Activated T-helper 1 cell treated with anti-CD3 and anti-CD28 coated beads, Interleukin-2, amount 50 U/mL, for 16 hours (primary cell): ENCODE measurements around the gene BAIAP2.

ENCODE experiments used
- DNase-seq, 2 donors: peaks; one replicate each; pipeline ENCODE4 v3.0.0-alpha.2; 2020; ENCODE audit warnings: low read depth in 1 of 2, low spot score in 1 of 2

Gene BAIAP2

DNA sequence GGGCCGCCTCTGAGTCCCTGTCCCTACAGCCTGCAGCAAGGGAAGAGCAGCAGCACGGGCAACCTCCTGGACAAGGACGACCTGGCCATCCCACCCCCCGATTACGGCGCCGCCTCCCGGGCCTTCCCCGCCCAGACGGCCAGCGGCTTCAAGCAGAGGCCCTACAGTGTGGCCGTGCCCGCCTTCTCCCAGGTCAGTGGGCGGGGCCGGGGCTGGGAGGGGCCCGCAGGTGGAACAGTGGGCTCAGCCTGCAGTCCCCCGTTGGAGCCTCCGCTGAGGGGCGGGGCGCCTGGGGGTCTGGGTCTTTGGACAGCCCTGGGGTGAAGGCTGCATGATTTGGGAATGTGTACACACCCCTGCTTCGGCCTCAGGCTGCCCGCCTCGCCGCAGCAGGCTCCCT is 71.8 kb downstream of the BAIAP2 start:
- DNase-seq = no peak

- no peak for DNase-seq
Observed at GRCh38 chr17:81108220-81108619, 73.3 kb downstream of the BAIAP2 start.

- no peak for DNase-seq
Observed at GRCh38 chr17:81109957-81110356, 75.0 kb downstream of the BAIAP2 start.

GRCh38 chr17:81110488-81111040 is 75.6 kb downstream of the BAIAP2 start:
- no peak for DNase-seq

DNA sequence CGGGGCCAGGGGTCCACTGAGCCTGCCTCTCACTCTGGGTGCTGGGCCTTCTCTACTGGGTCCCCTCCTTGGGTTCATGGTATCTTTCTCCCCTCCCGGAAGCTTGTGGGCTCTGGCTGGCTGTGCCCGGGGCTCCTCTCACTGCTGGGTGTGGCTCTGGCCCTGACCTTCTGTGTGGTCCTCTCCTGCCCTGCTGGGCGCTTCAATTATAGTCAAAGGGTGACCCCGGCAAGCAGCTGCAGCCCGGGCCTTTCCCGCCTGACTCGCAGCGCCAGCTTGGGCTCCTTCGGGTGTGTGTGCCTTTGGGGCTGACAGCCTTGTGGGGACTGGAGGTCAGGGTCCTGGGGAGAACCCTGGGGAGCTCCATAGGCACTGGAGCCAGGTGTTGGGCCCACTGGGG is 76.1 kb downstream of the BAIAP2 start:
- DNase-seq = no peak

- no peak for DNase-seq
Observed at GRCh38 chr17:81112450-81112849, 77.5 kb downstream of the BAIAP2 start.

- no peak for DNase-seq
Observed at GRCh38 chr17:81113158-81113724, 78.3 kb downstream of the BAIAP2 start.

DNA sequence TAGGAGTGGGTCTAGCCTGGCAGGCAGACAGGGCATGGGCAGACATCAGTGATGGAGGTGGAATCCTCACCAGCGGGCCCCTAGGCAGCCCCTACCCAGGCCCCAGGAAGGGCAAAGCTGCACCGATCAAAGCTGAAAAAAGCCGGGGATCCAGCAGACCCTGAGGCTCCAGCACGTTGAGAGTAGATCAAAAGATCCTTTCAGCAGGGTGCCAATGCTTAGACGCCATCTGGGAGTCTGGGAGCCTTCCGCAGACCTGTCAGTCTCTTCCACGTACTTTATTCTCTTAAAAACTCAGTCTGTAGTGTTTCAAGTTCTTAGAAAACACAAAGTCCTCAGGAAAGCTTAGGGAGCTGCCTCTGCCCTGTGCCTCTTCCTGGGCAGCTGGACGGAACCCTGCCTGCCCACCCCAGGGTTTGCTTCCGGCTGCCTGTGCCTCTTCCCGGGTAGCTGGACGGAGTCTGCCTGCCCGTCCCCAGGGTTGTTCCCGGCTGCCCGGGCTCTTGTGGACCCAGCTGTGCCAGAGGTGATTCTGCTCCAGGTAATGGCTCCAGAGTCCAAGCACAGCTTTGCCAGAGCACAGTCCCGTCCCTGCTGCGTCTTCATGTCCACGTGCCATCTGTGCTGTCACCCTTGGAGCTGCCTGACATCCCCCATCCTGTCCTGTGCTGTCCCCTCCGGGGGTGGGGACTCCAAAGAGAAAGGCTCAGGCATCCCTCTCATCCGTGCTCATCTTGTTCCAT is 79.6 kb downstream of the BAIAP2 start:
- DNase-seq = no peak

GRCh38 chr17:81115219-81115618 is 80.3 kb downstream of the BAIAP2 start:
- no peak for DNase-seq

DNA sequence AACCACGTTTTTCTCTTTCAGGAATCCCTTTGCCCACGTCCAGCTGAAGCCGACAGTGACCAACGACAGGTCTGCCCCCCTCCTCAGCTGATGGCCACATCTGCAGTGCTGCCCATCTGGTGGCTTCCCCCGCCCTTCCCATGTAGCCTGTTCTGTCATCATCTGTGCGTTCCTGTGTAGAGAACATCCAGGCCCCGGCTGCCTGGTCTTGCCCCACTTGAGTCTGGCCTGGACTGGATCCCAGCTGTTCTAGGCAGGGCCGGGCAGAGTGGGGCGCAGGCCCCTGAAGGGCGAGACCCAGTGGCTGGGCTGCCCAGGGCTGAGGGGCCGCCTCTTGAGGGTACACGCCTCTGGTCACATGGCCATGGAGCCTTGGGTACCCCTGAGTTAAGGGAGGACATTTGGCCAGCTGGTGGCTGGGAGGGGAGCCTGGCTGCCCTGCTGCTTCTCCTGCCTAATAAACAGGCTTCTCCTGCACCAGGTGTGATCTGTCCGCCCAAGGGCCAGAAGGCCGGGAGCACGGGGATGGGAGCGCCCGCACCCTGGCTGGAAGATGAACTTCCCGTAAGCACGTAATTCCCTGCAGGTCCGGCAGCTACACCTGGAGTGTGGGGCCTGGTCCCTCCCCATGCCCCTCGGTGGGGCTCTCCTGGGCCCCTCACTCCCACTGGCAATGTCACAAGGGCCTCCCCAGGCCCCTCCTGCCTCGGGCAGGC is 81.0 kb downstream of the BAIAP2 start:
- no peak for DNase-seq

DNA sequence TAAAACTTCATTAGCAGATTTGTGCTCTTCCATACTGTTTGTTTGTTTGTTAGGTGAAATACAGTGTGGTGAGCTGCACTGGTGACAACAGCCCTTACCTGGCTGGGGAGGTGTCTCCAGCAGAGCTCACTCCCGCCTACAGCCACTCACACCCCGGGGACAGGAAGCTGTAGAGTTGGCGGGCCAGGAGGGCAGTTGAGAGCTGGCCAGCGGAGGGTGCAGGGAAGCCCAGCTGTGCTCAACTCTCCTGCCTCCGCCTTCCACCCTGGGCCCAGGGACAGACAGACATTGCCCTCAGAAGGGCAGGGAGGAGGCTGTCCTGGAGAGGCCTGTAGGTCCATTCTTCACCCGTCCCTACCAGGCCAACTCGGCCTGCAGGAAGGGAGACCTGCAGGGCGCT is 81.8 kb downstream of the BAIAP2 start:
- DNase-seq = no peak

DNA sequence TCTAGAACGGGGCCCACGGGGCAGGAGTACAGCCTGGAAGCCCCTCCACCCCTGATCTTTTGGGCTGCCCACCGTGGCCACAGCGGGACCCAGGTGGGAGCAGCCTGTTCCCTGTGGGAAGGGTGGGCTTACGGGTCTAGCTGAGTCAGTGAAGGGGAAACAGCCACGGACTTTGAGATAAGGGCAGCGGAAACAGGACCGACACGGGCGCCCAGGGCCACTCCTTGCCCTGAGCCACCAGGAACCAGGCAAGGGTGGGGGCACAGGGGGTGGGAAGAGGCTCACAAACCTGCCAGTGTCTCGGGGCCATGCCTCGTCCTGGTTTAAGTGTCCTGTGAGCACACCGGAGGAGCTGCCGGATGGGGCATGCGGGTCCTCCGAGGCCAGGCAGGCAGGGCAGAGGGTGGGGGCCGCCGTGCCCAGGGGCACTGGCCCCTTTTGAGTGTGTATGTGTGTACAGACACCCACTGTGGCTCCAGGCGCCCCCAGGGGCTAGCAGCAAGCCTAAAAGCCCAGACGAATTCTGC is 82.8 kb downstream of the BAIAP2 start:
- no peak for DNase-seq

- no peak for DNase-seq
Observed at GRCh38 chr17:81118308-81119221, 83.6 kb downstream of the BAIAP2 start.

DNA sequence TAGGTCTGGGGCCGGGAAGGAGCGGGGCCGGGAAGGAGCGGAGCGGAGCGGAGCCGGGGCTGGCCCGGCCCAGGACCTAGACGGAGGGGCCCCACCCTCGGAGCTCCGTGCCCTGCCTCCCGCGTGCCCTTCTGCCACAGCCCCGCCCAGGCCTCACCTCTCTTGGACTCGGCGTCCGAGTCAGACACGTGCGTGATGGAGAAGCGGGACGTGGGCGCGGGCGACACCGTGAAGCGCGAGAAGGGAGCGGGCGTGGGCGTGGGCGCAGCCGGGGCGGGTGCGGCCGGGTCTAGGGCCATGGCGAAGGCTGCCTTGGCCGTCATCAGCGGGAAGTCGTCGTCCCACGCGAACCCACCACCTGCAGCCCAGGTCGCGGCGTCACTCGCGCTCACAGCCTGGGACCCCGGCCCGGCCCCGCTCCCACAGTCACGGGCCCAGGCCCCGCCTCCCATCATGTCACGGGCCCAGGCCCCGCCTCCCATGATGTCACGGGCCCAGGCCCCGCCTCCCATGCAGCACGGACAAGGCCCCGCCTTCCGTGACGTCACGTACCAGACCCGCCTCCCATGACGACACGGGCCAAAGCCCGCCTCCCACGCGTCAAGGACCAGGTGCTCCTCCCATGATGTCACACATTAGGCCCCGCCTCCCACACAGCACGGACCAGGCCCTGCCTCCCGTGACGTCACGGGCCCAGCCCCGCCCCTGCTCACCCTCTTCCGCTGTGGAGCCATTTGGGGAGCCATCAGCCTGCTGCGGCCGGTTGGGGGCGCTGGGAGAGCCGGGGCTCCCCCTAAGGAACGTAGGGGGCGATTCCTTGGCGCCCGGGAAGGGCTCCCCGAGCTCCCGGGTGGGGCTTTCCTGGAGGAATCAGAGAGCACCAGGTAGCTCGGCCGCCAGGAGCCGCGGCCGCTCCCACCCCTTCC is 84.5 kb downstream of the BAIAP2 start:
- peak; percentile 50 to 77 for DNase-seq

DNA sequence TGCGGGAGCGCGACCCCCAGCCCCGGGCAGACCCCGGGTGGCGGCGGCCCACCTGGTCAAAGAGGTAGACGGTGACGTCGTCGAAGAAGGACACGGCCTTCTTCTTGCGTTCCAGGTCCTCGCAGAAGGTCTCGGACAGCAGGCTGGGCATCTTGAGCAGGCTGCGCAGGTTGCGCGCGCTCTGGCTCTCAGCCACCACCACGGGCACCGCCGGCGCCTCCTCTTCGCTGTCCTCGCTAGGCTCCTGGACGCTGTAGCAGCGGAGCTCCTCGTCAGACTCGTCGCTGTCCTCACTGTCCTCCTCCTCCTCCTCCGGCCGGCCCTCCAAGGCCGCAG is 85.2 kb downstream of the BAIAP2 start:
- no peak for DNase-seq

DNA sequence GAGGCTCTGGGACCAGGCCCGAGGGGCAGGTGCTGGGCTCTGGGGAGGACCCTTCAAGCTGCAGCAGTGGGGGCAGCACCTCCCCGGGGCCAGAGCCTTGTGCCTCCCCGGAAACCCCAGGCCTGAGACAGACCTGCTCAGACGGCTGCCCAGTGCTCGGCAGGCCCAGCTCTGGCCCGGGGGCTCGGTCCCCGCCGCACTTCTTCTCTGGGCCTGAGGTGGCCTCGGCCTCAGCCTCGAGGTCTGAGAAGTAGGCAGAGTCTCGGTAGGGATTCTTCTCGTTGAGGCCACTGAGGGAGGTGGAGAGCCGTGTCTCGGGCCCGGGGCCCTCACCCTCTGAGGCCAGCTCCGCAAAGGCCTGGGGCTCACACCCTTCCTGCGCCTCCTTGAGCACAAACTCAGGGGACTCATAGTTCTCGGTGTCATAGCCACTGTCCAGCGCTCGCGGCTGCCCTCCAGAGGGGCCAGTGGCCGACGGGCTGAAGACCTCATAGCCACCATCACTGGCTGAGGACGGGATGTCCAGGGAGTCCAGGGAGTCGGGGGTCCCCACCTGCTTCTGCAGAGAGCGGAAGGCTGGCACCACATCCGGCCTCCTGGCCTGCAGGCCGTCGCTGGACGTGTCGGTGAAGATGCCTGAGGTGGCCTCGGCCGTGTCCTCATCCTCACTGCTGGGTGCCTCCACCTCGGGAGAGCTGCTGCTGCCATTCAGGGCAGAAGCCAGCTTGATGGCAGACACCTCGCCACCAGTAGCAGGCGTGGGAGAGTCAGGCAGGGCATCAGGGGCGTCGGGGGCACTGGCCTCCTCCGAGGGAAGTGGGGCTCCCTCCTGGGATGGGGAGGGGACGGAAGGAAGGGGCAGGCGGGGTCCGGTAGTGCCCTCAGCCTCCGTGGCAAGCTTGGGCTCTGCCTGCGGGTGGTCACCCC is 86.0 kb downstream of the BAIAP2 start:
- DNase-seq = no peak

- DNase-seq = no peak
Observed at GRCh38 chr17:81121841-81122733, 87.1 kb downstream of the BAIAP2 start.
